PC-9 (cell line): Measurements from ENCODE around the gene PTPRCAP. TPM values are rescaled to one million over a fixed set of nuclear protein-coding genes. Genes with fewer than 3 reads are reported as not detected.

Experiments
- BruUV-seq: library from RNA; stranded (reverse); fragments of 400-500 nt; replicated peaks from 2 replicates; lab custom pipeline; 2021; lab: Mats Ljungman, UMichigan
- CTCF ChIA-PET: fragments of 300-600 bp; sonication (Branson Sonifier 250); formaldehyde crosslinking; loops from one replicate; lab custom pipeline; 2022; ENCODE audit warnings: antibody characterized with exemption; lab: Charles Lee
- POLR2A ChIA-PET: fragments of 300-600 bp; sonication (Branson Sonifier 250); formaldehyde crosslinking; loops from one replicate; lab custom pipeline; 2022; ENCODE audit warnings: antibody characterized with exemption; ENCODE audit not compliant: unreplicated experiment; lab: Charles Lee
- DNase-seq, 2 experiments: peaks; one replicate each; pipeline versions ENCODE4 v3.0.0 to v3.0.0-alpha.2; 2015 to 2022; ENCODE audit warnings: mixed read lengths in 1 of 2
- H2AFZ ChIP-seq: fragments of 200-600 bp; sonication (generic); 2 replicates; pipeline ENCODE4 v1.8.1; 2017; ENCODE audit warnings: antibody characterized with exemption
- H3F3A ChIP-seq: fragments of 200-600 bp; sonication (generic); 2 replicates; pipeline ENCODE4 v1.8.1; 2017; ENCODE audit warnings: antibody characterized with exemption, mild to moderate bottlenecking, low read depth; ENCODE audit not compliant: insufficient read depth
- H3K27ac ChIP-seq: fragments of 200-600 bp; sonication (generic); 2 replicates; pipeline ENCODE4 v1.6.1; 2016; ENCODE audit warnings: mixed run types
- H3K27me3 ChIP-seq: fragments of 200-600 bp; sonication (generic); 2 replicates; pipeline ENCODE4 v1.6.1; 2016; ENCODE audit warnings: low read depth, mixed run types; ENCODE audit not compliant: insufficient read depth
- H3K36me3 ChIP-seq: fragments of 200-600 bp; sonication (generic); 2 replicates; pipeline ENCODE4 v1.6.1; 2016; ENCODE audit warnings: low read depth, mixed run types
- H3K4me1 ChIP-seq: fragments of 200-600 bp; sonication (generic); replicated peaks from 2 replicates; pipeline ENCODE4 v1.6.1; 2016; ENCODE audit warnings: mixed run types; ENCODE audit not compliant: insufficient read depth
- H3K4me2 ChIP-seq: fragments of 200-600 bp; sonication (generic); 2 replicates; pipeline ENCODE4 v1.6.1; 2017; ENCODE audit warnings: mixed run types
- H3K4me3 ChIP-seq: fragments of 200-600 bp; sonication (generic); 2 replicates; pipeline ENCODE4 v1.6.1; 2016; ENCODE audit warnings: mixed run types
- H3K79me2 ChIP-seq: fragments of 200-600 bp; sonication (generic); 2 replicates; pipeline ENCODE4 v1.6.1; 2017; ENCODE audit warnings: low read depth, mixed run types
- H3K9me2 ChIP-seq: fragments of 200-600 bp; sonication (generic); 2 replicates; pipeline ENCODE4 v1.8.1; 2017; ENCODE audit warnings: mild to moderate bottlenecking; ENCODE audit not compliant: insufficient read depth
- H3K9me3 ChIP-seq: fragments of 200-600 bp; sonication (generic); 2 replicates; pipeline ENCODE4 v1.8.1; 2016; ENCODE audit warnings: low read depth; ENCODE audit not compliant: insufficient read depth
- H4K20me1 ChIP-seq: fragments of 200-600 bp; sonication (generic); 2 replicates; pipeline ENCODE4 v1.8.1; 2017; ENCODE audit not compliant: insufficient read depth
- EZH2 ChIP-seq: fragments of 200-600 bp; sonication (generic); IDR thresholded peaks from 2 replicates; pipeline ENCODE4 v1.8.0; 2017; ENCODE audit warnings: antibody characterized with exemption, low read depth
- intact Hi-C: fragments of 100-400 bp; cut with micrococcal nuclease; formaldehyde crosslinking; loops from one replicate; pipeline ENCODE4 v1.10.0; 2022; ENCODE audit not compliant: unreplicated experiment
- total RNA-seq: library from RNA; stranded (reverse); gene quantifications from 2 replicates; pipeline ENCODE4 v1.2.3, GENCODE V29; 2021
- TF ChIP-seq, protein P1 (sequence below): fragments of 200-600 bp; sonication (generic); conservative IDR thresholded peaks from 2 replicates; pipeline ENCODE4 v1.6.1; 2017; ENCODE audit warnings: mixed run types, antibody characterized with exemption, mild to moderate bottlenecking, moderate library complexity

PTPRCAP gene
- total RNA-seq, 1 experiment from 2014 or later = 1.3 TPM

DNA sequence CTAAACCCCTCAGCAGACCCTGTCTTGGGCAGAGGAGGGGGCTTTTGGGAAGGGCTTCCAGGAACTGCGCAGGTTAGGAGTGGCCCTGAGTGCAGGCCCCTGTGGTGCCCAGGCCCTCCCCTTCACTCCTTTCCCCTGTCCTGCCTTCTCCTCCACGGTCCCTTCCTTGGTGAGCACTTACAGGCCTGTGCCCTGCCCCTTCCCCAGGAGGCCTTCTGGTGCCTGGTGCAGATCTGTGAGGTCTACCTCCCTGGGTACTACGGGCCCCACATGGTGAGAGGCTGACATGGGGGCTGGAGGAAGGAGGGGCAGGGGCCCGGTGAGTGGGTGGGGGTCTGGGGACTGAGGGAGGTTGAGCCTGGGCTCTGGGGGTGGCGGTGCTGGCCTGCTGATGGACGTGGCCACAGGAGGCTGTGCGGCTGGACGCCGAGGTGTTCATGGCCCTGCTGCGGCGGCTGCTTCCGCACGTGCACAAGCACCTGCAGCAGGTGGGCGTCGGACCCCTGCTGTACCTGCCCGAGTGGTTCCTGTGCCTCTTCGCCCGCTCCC is 31.0 kb downstream of the PTPRCAP start:
- Histone ChIP-seq H2AFZ (no peak overlapping the region), H3F3A (peaks cover 13% of the 10 kb centered on the region; the same call in 1 of the 2 replicates), H3K36me3 (no peaks in the 10 kb centered on the region), H3K27me3 (no peaks in the 10 kb centered on the region), H3K9me3 (no peaks in the 10 kb centered on the region), H3K4me2 (no peak overlapping the region), H4K20me1 (no peaks in the 10 kb centered on the region), H3K79me2 (no peaks in the 10 kb centered on the region), H3K9me2 (no peaks in the 10 kb centered on the region), H3K4me1 (peaks cover 6% of the 10 kb centered on the region), H3K27ac (no peak overlapping the region), H3K4me3 (no peak overlapping the region)
- ChIA-PET POLR2A (no interaction called here), CTCF (interaction anchor here (0.7 kb wide), 1 partner anchor 259 kb away, joined by 3 read pairs; no protein-coding TSS in a partner anchor)
- intact Hi-C loops = no loop called here
- TF ChIP-seq, protein P1, sequence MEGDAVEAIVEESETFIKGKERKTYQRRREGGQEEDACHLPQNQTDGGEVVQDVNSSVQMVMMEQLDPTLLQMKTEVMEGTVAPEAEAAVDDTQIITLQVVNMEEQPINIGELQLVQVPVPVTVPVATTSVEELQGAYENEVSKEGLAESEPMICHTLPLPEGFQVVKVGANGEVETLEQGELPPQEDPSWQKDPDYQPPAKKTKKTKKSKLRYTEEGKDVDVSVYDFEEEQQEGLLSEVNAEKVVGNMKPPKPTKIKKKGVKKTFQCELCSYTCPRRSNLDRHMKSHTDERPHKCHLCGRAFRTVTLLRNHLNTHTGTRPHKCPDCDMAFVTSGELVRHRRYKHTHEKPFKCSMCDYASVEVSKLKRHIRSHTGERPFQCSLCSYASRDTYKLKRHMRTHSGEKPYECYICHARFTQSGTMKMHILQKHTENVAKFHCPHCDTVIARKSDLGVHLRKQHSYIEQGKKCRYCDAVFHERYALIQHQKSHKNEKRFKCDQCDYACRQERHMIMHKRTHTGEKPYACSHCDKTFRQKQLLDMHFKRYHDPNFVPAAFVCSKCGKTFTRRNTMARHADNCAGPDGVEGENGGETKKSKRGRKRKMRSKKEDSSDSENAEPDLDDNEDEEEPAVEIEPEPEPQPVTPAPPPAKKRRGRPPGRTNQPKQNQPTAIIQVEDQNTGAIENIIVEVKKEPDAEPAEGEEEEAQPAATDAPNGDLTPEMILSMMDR = no peak
- no peak for TF ChIP-seq EZH2
- no peak for DNase-seq
- no TSS peak for BruUV-seq

DNA sequence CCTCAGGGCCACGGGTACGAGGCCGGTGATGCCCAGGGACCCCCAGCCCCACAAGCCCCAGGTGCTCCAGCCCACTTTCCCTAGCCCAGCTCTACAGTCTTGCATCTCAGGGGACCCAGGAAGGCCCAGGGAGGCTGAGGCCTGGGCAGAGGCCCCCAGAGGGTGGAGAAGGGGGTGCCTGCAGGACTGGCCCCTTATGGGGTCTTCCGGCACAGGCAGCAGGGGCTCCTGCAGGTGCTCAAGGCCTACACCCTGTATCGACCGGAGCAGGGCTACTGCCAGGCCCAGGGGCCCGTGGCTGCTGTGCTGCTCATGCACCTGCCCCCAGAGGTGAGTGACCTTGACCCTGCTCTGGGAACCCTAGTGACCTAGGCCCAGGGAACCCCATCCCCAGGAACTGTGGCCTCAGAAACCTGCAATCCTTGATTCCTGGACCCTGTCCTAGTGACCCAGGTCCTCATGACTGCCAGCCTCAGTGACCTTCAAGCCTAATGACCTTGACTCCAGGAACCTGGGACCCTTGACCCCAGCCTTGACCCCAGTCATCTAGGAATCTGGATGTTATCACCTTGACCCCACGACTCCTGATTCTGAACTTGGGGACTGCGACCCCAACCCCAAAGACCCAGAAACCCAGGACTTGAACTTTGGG is 31.7 kb downstream of the PTPRCAP start:
- POLR2A ChIA-PET = interaction anchor here (0.6 kb wide), 2 partner anchors 18 to 51 kb away, joined by 3 read pairs; no protein-coding TSS in a partner anchor
- CTCF ChIA-PET = interaction anchor here (0.6 kb wide), 1 partner anchor 311 kb away, joined by 6 read pairs; no protein-coding TSS in a partner anchor
- H3K9me3 ChIP-seq = no peaks in the 10 kb centered on the region
- no peaks in the 10 kb centered on the region for H3K36me3 ChIP-seq
- no peaks in the 10 kb centered on the region for H3K27me3 ChIP-seq
- peaks cover 6% of the 10 kb centered on the region for H3K4me1 ChIP-seq
- H3K9me2 ChIP-seq = no peaks in the 10 kb centered on the region
- no peak overlapping the region for H2AFZ ChIP-seq
- no peak overlapping the region for H3K4me2 ChIP-seq
- no peak for DNase-seq
- peaks cover 5% of the 10 kb centered on the region for H3K79me2 ChIP-seq
- peaks cover 13% of the 10 kb centered on the region; the same call in 1 of the 2 replicates for H3F3A ChIP-seq
- intact Hi-C loops = no loop called here
- no peaks in the 10 kb centered on the region for H4K20me1 ChIP-seq
- BruUV-seq = no TSS peak
- H3K27ac ChIP-seq = no peak overlapping the region
- no peak for TF ChIP-seq EZH2
- TF ChIP-seq, protein P1 = no peak
- H3K4me3 ChIP-seq = no peak overlapping the region

DNA sequence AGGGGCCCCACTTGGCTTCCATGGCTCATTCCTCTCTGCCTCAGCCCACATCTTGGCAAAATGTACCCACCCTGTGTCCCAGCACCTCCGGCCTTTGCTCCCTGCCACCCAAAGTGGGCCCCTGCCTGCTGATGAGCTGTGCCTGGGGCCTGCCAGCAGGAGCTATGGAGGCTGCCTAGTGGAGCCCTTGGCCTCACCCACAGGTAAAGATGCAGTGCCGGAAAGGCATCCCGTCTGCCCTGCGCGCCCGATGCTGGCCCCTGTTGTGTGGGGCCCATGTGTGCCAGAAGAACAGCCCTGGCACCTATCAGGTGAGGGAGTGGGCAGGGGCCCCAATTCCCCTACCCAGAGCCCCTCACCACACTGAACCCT is 32.3 kb downstream of the PTPRCAP start:
- Histone ChIP-seq H3F3A (peaks cover 13% of the 10 kb centered on the region; the same call in 1 of the 2 replicates), H2AFZ (no peak overlapping the region), H3K4me2 (no peak overlapping the region), H3K4me3 (no peak overlapping the region), H3K36me3 (no peaks in the 10 kb centered on the region), H3K9me3 (no peaks in the 10 kb centered on the region), H3K9me2 (no peaks in the 10 kb centered on the region), H3K27ac (no peak overlapping the region), H3K27me3 (no peaks in the 10 kb centered on the region), H3K4me1 (peaks cover 12% of the 10 kb centered on the region), H3K79me2 (peaks cover 12% of the 10 kb centered on the region), H4K20me1 (no peaks in the 10 kb centered on the region)
- DNase-seq = no peak
- intact Hi-C loops = no loop called here
- ChIA-PET POLR2A (interaction anchor here (0.6 kb wide), 2 partner anchors 51 to 116 kb away, joined by 3 to 4 read pairs; partner anchors contain the start of gene ANKRD13D), CTCF (interaction anchor here (0.6 kb wide), 1 partner anchor 311 kb away, joined by 6 read pairs; no protein-coding TSS in a partner anchor)
- TF ChIP-seq EZH2 = no peak
- TF ChIP-seq, protein P1 = no peak
- no TSS peak for BruUV-seq
